Activated T-cell treated with anti-CD3 and anti-CD28 coated beads for 1 hour (primary cell): ENCODE results near the gene DEFB113.
"Not testable (repeated sequence)": the region's sequence is repeated elsewhere in the genome, so short reads cannot be mapped to it uniquely, and the experiment has no call there.

Source experiments
- DNase-seq: peaks from one replicate; pipeline ENCODE4 v3.0.0-alpha.2; 2020; ENCODE audit warnings: low read depth

The DEFB113 gene

GRCh38 chr6:49969605-49970004, at the start of gene DEFB113:
Gene DEFB113 (minus strand): TSS chr6:49969625. CDS start chr6:49969625, 0 bp downstream.
- DNase-seq: no peak

GRCh38 chr6:50007819-50008218, 38.4 kb upstream of the DEFB113 start:
- DNase-seq: no peak

- no peak for DNase-seq
Observed at GRCh38 chr6:50003139-50003538, 33.7 kb upstream of the DEFB113 start.

- DNase-seq: no peak
Observed at GRCh38 chr6:49995278-49995677, 25.9 kb upstream of the DEFB113 start.

- DNase-seq: no peak
Observed at GRCh38 chr6:49988900-49989299, 19.5 kb upstream of the DEFB113 start.

- DNase-seq: no peak
Observed at GRCh38 chr6:49987749-49988148, 18.3 kb upstream of the DEFB113 start.

GRCh38 chr6:49986551-49986950, 17.1 kb upstream of the DEFB113 start:
- no peak for DNase-seq

- DNase-seq: no peak
Observed at GRCh38 chr6:49982046-49982445, 12.6 kb upstream of the DEFB113 start.

GRCh38 chr6:49980898-49981297, 11.5 kb upstream of the DEFB113 start:
- no peak for DNase-seq

GRCh38 chr6:49979584-49979983, 10.2 kb upstream of the DEFB113 start:
- no peak for DNase-seq

- no peak for DNase-seq
Observed at GRCh38 chr6:49978332-49979226, 9.2 kb upstream of the DEFB113 start.

- DNase-seq: no peak
Observed at GRCh38 chr6:49966823-49967222, 2.6 kb downstream of the DEFB113 start.

- DNase-seq: no peak
Observed at GRCh38 chr6:49966334-49966733, 3.1 kb downstream of the DEFB113 start.

GRCh38 chr6:49964064-49964463, 5.4 kb downstream of the DEFB113 start, which contains the start of gene DEFB114:
Gene DEFB114 (minus strand): TSS chr6:49964164. CDS start chr6:49964105, 59 bp downstream.
- DNase-seq: no peak

GRCh38 chr6:49958180-49958579, 11.2 kb downstream of the DEFB113 start:
- DNase-seq: no peak

GRCh38 chr6:49955847-49956246, 13.6 kb downstream of the DEFB113 start:
- no peak for DNase-seq

- DNase-seq: no peak
Observed at GRCh38 chr6:49951926-49952325, 17.5 kb downstream of the DEFB113 start.

GRCh38 chr6:49950415-49950751, 19.0 kb downstream of the DEFB113 start:
- no peak for DNase-seq

GRCh38 chr6:49949062-49949461, 20.4 kb downstream of the DEFB113 start:
- no peak for DNase-seq

GRCh38 chr6:49946835-49947234, 22.6 kb downstream of the DEFB113 start:
- DNase-seq: no peak

GRCh38 chr6:49944068-49944467, 25.4 kb downstream of the DEFB113 start:
- DNase-seq: not testable (repeated sequence)

GRCh38 chr6:49939993-49940498, 29.4 kb downstream of the DEFB113 start:
- no peak for DNase-seq

- DNase-seq: no peak
Observed at GRCh38 chr6:49937811-49938210, 31.6 kb downstream of the DEFB113 start.

GRCh38 chr6:49937017-49937416, 32.4 kb downstream of the DEFB113 start:
- no peak for DNase-seq
